KOPT-K1 (cell line): Measurements from ENCODE around the gene WFDC10A.
"Not testable (repeated sequence)": the region's sequence is repeated elsewhere in the genome, so short reads cannot be mapped to it uniquely, and the experiment has no call there.

Source experiments
- H3K27ac ChIP-seq: fragments of 200-600 bp; sonication (generic); 2 replicates; pipeline ENCODE4 v1.5.1; 2016; ENCODE audit warnings: antibody characterized with exemption, mild to moderate bottlenecking, low read depth, low read length; ENCODE audit not compliant: poor library complexity, severe bottlenecking
- H3K36me3 ChIP-seq: fragments of 200-600 bp; sonication (generic); 2 replicates; pipeline ENCODE4 v1.5.1; 2017; ENCODE audit warnings: antibody characterized with exemption, mild to moderate bottlenecking, low read length, moderate library complexity; ENCODE audit not compliant: insufficient read depth
- H3K9me3 ChIP-seq: fragments of 200-600 bp; sonication (generic); 2 replicates; pipeline ENCODE4 v1.5.1; 2017; ENCODE audit warnings: antibody characterized with exemption, low read length, mild to moderate bottlenecking; ENCODE audit not compliant: insufficient read depth, poor library complexity, severe bottlenecking

The WFDC10A gene

GRCh38 chr20:45629496-45630100 lies at the start of gene WFDC10A:
TSS of gene WFDC10A (plus strand) at chr20:45629739. CDS start at chr20:45629814, 75 bp downstream.
- Histone ChIP-seq H3K9me3 (peaks cover 7% of the 10 kb centered on the region), H3K27ac (no peak within 1 kb of the TSS), H3K36me3 (no peaks in the 10 kb centered on the region)

DNA sequence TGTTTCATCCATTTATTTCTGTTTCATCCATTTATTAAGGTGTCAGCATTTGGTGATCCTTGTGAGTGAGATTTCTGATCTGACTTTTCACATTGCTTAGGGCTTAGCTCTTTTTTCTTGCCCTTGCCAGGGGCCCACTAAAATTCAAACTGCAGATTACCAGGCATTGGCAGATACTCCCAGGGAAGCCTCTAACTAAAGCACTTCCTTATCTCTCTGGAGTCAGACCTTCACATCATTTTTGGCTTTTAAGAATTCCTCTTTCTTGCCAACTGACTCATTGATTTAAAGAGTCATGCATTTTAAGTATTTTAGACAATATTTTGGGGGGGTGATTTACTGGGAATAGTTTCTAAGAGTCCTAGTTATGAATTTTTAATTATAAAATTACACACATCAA lies 47.8 kb upstream of the WFDC10A start:
- Histone ChIP-seq H3K36me3 (no peaks in the 10 kb centered on the region), H3K9me3 (no peaks in the 10 kb centered on the region), H3K27ac (no peak overlapping the region)

GRCh38 chr20:45583502-45583901 lies 46.0 kb upstream of the WFDC10A start:
- Histone ChIP-seq H3K9me3 (no peaks in the 10 kb centered on the region), H3K36me3 (no peaks in the 10 kb centered on the region), H3K27ac (no peak overlapping the region)

DNA sequence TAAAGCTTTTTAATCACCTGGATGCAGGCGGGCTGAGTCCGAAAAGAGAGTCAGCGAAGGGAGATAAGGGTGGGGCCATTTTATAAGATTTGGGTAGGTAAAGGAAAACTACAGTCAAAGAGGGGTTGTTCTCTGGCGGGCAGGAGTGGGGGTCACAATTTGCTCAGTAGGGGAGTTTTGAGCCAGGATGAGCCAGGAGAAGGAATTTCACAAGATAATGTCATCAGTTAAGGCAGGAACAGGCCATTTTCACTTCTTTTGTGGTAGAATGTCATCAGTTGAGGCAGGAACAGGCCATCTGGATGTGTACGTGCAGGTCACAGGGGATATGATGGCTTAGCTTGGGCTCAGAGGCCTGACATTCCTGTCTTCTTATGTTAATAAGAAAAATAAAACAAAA lies 45.2 kb upstream of the WFDC10A start:
- H3K36me3 ChIP-seq, H3K27ac ChIP-seq, H3K9me3 ChIP-seq: not testable (repeated sequence)

DNA sequence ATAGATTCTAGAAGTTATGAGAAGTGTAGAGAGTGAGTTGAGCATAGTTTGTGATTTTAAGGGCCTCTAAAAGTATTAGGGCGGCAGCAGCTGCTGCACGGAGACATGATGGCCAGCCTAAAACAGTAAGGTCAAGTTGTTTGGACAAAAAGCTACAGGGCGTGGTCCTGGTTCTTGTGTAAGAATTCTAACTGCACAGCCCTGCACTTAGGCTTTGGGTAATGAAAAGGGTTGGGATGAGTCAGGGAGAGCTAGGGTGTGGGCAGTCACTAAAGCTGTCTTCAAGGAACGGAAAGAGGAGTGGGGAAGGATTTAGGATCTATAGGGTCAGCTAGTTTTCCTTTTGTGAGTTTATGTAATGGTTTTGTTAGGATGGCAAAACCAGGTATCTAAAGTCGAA lies 43.6 kb upstream of the WFDC10A start:
- not testable (repeated sequence) for H3K27ac ChIP-seq, H3K9me3 ChIP-seq, H3K36me3 ChIP-seq

GRCh38 chr20:45588800-45589199 lies 40.7 kb upstream of the WFDC10A start:
- H3K27ac ChIP-seq, result no peak overlapping the region
- H3K36me3 ChIP-seq, result no peaks in the 10 kb centered on the region
- H3K9me3 ChIP-seq, result no peaks in the 10 kb centered on the region

DNA sequence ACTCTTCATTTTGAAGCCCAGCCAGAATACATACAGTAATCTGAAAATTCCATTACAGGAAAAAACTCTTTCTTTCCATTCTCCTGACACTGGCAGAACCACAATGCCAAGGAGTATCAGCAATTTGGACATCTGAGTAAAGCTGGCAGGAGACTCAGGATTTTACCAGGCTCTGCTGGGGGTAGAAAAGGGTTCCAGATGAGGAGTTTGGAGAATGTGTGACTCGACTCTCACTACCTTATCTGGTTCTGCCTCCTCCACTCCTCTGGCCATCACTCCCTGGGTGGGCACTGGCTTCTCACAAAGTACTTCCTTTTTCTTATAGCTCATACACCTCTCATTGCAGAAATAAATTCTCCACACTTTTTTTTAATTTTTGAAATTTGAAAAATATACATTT lies 39.8 kb upstream of the WFDC10A start:
- Histone ChIP-seq H3K27ac (no peak overlapping the region), H3K36me3 (no peaks in the 10 kb centered on the region), H3K9me3 (no peaks in the 10 kb centered on the region)

- Histone ChIP-seq H3K27ac (no peak overlapping the region), H3K36me3 (no peaks in the 10 kb centered on the region), H3K9me3 (no peaks in the 10 kb centered on the region)
These were observed 36.9 kb upstream of the WFDC10A start for GRCh38 chr20:45592574-45593189.

- H3K27ac ChIP-seq, result no peak overlapping the region
- no peaks in the 10 kb centered on the region for H3K9me3 ChIP-seq
- no peaks in the 10 kb centered on the region for H3K36me3 ChIP-seq
These were observed 36.0 kb upstream of the WFDC10A start for GRCh38 chr20:45593498-45593897.

DNA sequence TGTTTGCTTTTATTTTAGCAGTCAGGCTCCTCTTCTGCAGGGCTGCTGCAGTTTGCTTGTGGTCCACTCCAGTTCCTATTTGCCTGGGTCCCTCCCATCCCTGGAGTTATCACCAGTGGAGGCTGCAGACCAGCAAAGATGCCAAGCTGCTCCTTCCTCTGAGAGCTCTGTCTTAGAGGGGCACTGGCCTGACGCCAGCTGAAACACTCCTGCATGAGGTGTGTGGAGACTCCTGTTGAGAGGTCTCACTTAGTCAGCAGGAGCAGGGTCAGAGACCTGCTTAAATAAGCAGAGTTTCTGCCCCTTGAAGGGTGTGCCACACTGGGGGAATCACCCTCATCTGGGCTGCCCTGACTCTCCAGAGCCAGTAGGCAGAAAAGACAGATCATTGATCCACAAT lies 34.3 kb upstream of the WFDC10A start:
- Histone ChIP-seq H3K27ac (no peak overlapping the region), H3K36me3 (no peaks in the 10 kb centered on the region), H3K9me3 (no peaks in the 10 kb centered on the region)

- Histone ChIP-seq H3K27ac (no peak overlapping the region), H3K36me3 (no peaks in the 10 kb centered on the region), H3K9me3 (peaks cover 10% of the 10 kb centered on the region)
These were observed 21.7 kb upstream of the WFDC10A start for GRCh38 chr20:45607810-45608209.

DNA sequence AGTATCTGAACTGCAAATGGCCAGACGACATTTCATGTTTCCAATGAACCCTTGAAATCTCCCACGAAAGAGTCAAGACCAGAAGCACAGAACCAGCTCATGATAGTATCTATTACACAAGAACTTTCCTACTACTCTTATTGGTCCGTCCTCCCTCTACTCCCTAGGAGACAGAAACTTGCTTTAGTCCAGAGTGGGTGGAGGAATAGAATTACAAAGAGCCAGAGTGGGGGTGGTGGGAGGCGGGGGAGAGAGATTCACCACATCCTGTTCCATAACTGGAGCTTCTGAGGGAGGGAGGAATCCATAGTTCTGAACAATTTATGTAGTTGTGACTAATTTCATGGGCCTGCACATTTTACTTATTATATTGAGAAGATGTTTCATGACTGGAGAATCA lies 18.5 kb upstream of the WFDC10A start:
- no peak overlapping the region for H3K27ac ChIP-seq
- H3K36me3 ChIP-seq, result no peaks in the 10 kb centered on the region
- peaks cover 10% of the 10 kb centered on the region for H3K9me3 ChIP-seq

DNA sequence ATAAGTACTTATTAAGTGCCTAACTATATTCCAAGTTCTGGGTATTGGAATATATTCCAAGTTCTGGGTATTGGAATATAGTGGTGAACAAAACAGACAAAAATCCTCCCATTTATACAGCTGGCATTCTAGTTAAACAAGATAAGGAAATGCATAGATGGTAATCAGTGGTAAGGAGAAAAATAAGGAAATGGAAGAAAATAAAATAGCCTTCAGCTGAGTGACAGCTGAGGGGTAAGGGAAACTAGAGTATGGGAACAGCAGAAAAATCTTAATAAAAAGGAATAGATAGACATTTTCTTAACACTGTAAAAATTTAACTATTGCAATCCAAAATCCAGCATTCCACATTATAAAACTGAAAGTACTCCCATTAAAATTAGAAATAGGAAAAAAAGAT lies 17.2 kb upstream of the WFDC10A start:
- Histone ChIP-seq H3K9me3 (peaks cover 2% of the 10 kb centered on the region), H3K27ac (no peak overlapping the region), H3K36me3 (no peaks in the 10 kb centered on the region)

GRCh38 chr20:45617591-45617990 lies 11.9 kb upstream of the WFDC10A start:
- no peak overlapping the region for H3K27ac ChIP-seq
- no peaks in the 10 kb centered on the region for H3K36me3 ChIP-seq
- no peaks in the 10 kb centered on the region for H3K9me3 ChIP-seq

- H3K36me3 ChIP-seq, result no peaks in the 10 kb centered on the region
- H3K9me3 ChIP-seq, result peaks cover 7% of the 10 kb centered on the region
- no peak overlapping the region for H3K27ac ChIP-seq
These were observed 7.9 kb upstream of the WFDC10A start for GRCh38 chr20:45621593-45621992.

DNA sequence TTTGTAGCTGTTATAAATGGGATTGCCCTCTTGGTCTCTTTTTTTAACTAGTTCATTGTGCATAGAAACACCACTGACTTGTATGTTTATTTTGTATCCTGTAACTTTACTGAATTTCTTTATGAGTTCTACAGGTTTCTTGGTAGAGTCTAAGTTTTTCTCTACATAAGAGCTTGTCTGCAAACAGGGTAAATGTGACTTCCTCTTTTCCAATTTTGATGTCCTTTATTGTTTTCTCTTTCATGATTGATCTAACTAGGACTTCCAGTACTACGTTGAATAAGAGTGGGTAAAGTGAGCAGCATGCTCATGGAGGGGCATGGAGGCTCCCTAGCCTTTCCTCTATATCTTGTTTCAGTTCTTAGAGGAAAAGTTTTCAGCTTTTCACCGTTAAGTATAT lies 3.0 kb upstream of the WFDC10A start:
- H3K27ac ChIP-seq, result no peak overlapping the region
- no peaks in the 10 kb centered on the region for H3K36me3 ChIP-seq

More for the DNA sequence above, 3.0 kb upstream of the WFDC10A start:
- H3K9me3 ChIP-seq, result peaks cover 7% of the 10 kb centered on the region
